MM.1S (cell line): ENCODE results near the gene CAPN11.
A peak's percentile ranks its signal among the peaks of the same experiment; 100 is the strongest.

ENCODE experiments used
- DNase-seq: peaks from one replicate; pipeline ENCODE4 v3.0.0-alpha.2; 2015
- H2AFZ ChIP-seq: fragments of 300-600 bp; sonication (generic); 2 replicates; pipeline ENCODE4 v1.6.0; 2016; ENCODE audit warnings: antibody characterized with exemption, low read length
- H3F3A ChIP-seq: fragments of 300-600 bp; sonication (generic); 2 replicates; pipeline ENCODE4 v1.6.1; 2016; ENCODE audit warnings: mild to moderate bottlenecking, antibody characterized with exemption, low read length, moderate library complexity, mixed read lengths; ENCODE audit not compliant: insufficient read depth
- H3K27ac ChIP-seq: fragments of 300-600 bp; sonication (generic); 2 replicates; pipeline ENCODE4 v1.5.1; 2016; ENCODE audit warnings: mild to moderate bottlenecking, low read length
- H3K27me3 ChIP-seq: fragments of 300-600 bp; sonication (generic); replicated peaks from 2 replicates; pipeline ENCODE4 v1.6.0; 2016; ENCODE audit warnings: low read length; ENCODE audit not compliant: insufficient read depth
- H3K36me3 ChIP-seq: fragments of 300-600 bp; sonication (generic); replicated peaks from 2 replicates; pipeline ENCODE4 v1.6.1; 2016; ENCODE audit warnings: mild to moderate bottlenecking, low read length, mixed read lengths; ENCODE audit not compliant: insufficient read depth
- H3K4me1 ChIP-seq: fragments of 300-600 bp; sonication (generic); 2 replicates; pipeline ENCODE4 v1.6.1; 2016; ENCODE audit warnings: low read length, mixed read lengths
- H3K4me2 ChIP-seq: fragments of 300-600 bp; sonication (generic); 2 replicates; pipeline ENCODE4 v1.6.0; 2016; ENCODE audit warnings: low read depth, low read length
- H3K4me3 ChIP-seq: fragments of 300-600 bp; sonication (generic); 2 replicates; pipeline ENCODE4 v1.5.1; 2016; ENCODE audit warnings: low read length, mixed read lengths
- H3K79me2 ChIP-seq: fragments of 300-600 bp; sonication (generic); 2 replicates; pipeline ENCODE4 v1.6.1; 2016; ENCODE audit warnings: mixed run types, low read length, mixed read lengths
- H3K9ac ChIP-seq: fragments of 300-600 bp; sonication (generic); 2 replicates; pipeline ENCODE4 v1.6.1; 2016; ENCODE audit warnings: low read length, mixed read lengths
- H3K9me2 ChIP-seq: fragments of 300-600 bp; sonication (generic); replicated peaks from 2 replicates; pipeline ENCODE4 v1.6.1; 2016; ENCODE audit warnings: mild to moderate bottlenecking, low read length, mixed read lengths; ENCODE audit not compliant: insufficient read depth
- H3K9me3 ChIP-seq: fragments of 300-600 bp; sonication (generic); replicated peaks from 2 replicates; pipeline ENCODE4 v1.6.1; 2016; ENCODE audit warnings: mild to moderate bottlenecking, low read length, mixed read lengths; ENCODE audit not compliant: insufficient read depth
- H4K20me1 ChIP-seq: fragments of 300-600 bp; sonication (generic); 2 replicates; pipeline ENCODE4 v1.6.1; 2016; ENCODE audit warnings: mild to moderate bottlenecking, low read length, moderate library complexity, mixed read lengths; ENCODE audit not compliant: insufficient read depth
- CTCF ChIP-seq: fragments of 300-600 bp; sonication (generic); IDR thresholded peaks from 2 replicates; pipeline ENCODE4 v1.5.1; 2016; ENCODE audit warnings: antibody characterized with exemption, low read length, mixed read lengths
- EZH2 ChIP-seq: fragments of 300-600 bp; sonication (generic); optimal IDR thresholded peaks from 2 replicates; pipeline ENCODE3; 2017; ENCODE audit warnings: low read depth, mild to moderate bottlenecking, antibody characterized with exemption, low read length, mixed read lengths
- EZH2phosphoT487 ChIP-seq: fragments of 300-600 bp; sonication (generic); IDR thresholded peaks from 2 replicates; pipeline ENCODE4 v1.6.1; 2018; ENCODE audit warnings: antibody characterized with exemption, low read length

Gene CAPN11

DNA sequence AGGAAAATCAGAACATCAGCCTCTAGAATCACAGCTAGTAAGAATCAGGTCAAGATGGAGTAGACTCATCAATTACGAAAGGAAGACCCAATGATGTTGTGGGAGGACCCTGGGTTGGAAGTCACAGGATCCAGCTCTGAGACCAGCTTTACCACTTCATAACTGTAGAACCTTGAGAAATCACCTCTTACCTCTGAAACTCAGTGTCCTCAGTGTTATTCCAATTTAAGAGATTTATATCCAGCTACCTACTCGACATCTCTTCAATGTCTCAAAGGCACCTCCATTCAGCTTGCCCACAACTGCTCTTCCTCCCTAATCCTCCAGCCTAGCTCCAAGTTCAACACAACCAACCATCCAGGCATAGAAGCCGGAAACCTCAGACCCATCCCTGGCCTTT lies 47.7 kb upstream of the CAPN11 start:
- H2AFZ ChIP-seq = no peak overlapping the region
- H3K4me3 ChIP-seq = no peak overlapping the region
- DNase-seq = no peak
- peak overlapping the region; percentile 38; the same call in 1 of the 2 replicates for H3K9ac ChIP-seq
- peaks cover 65% of the 10 kb centered on the region for H3K4me1 ChIP-seq
- H3K27me3 ChIP-seq = no peaks in the 10 kb centered on the region
- peak overlapping the region; percentile 76; the same call in 1 of the 2 replicates for H3K27ac ChIP-seq
- no peaks in the 10 kb centered on the region for H3K9me2 ChIP-seq
- TF ChIP-seq EZH2 = no peak
- no peak for TF ChIP-seq CTCF
- no peak for TF ChIP-seq EZH2phosphoT487
- H3K79me2 ChIP-seq = peaks cover 62% of the 10 kb centered on the region
- H3F3A ChIP-seq = peaks cover 38% of the 10 kb centered on the region
- no peaks in the 10 kb centered on the region for H4K20me1 ChIP-seq
- H3K36me3 ChIP-seq = no peaks in the 10 kb centered on the region
- peak overlapping the region; percentile 81 for H3K4me2 ChIP-seq
- H3K9me3 ChIP-seq = no peaks in the 10 kb centered on the region

- H4K20me1 ChIP-seq = 0 out of 2 replicates have a peak, but pooled peaks cover 1% of the 10 kb centered on the region
- peak overlapping the region; percentile 37 for H3K9ac ChIP-seq
- H2AFZ ChIP-seq = no peak overlapping the region
- H3K4me3 ChIP-seq = no peak overlapping the region
- H3K4me2 ChIP-seq = peak overlapping the region; percentile 81
- no peak for TF ChIP-seq CTCF
- no peak for TF ChIP-seq EZH2
- TF ChIP-seq EZH2phosphoT487 = no peak
- H3K79me2 ChIP-seq = peaks cover 68% of the 10 kb centered on the region
- peak; percentile 50 for DNase-seq
- H3K27ac ChIP-seq = peak overlapping the region; percentile 76
- H3K4me1 ChIP-seq = peaks cover 72% of the 10 kb centered on the region
- H3F3A ChIP-seq = peaks cover 46% of the 10 kb centered on the region
- H3K9me3 ChIP-seq = no peaks in the 10 kb centered on the region
- no peaks in the 10 kb centered on the region for H3K36me3 ChIP-seq
- H3K27me3 ChIP-seq = no peaks in the 10 kb centered on the region
- no peaks in the 10 kb centered on the region for H3K9me2 ChIP-seq
Measured at GRCh38 chr6:44111434-44112417, 46.9 kb upstream of the CAPN11 start.

DNA sequence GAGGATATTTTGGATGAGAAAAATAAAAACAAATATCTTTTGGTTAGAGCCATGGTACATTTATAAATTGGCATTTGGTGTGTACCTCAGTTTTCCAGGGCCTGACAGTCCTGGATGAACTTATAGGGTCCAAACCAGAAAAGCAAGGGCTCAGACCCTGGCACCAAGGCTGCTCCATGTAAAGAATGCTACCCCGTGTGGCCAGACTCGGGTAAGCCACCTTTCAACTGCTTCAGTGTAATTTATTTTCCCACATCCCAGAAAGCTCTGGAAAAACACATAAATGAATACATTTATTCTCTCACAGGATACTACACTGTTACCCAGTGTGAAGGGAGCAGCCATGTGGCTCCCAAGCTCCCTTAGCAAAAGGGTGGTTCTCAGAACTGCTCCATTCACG lies 45.2 kb upstream of the CAPN11 start:
- no peaks in the 10 kb centered on the region for H3K9me3 ChIP-seq
- no peak for DNase-seq
- no peak overlapping the region for H3K4me2 ChIP-seq
- no peaks in the 10 kb centered on the region for H3K36me3 ChIP-seq
- no peaks in the 10 kb centered on the region for H3K27me3 ChIP-seq
- H3F3A ChIP-seq = peaks cover 58% of the 10 kb centered on the region
- H3K4me1 ChIP-seq = peaks cover 89% of the 10 kb centered on the region
- no peak overlapping the region for H3K9ac ChIP-seq
- H3K4me3 ChIP-seq = no peak overlapping the region
- TF ChIP-seq CTCF (peak; percentile 48), EZH2phosphoT487 (no peak), EZH2 (no peak)
- no peaks in the 10 kb centered on the region for H3K9me2 ChIP-seq
- peaks cover 78% of the 10 kb centered on the region for H3K79me2 ChIP-seq
- no peak overlapping the region for H2AFZ ChIP-seq
- no peak overlapping the region for H3K27ac ChIP-seq
- 0 out of 2 replicates have a peak, but pooled peaks cover 4% of the 10 kb centered on the region for H4K20me1 ChIP-seq
